ENCODE measurements around the gene VPS54.
"Not testable (repeated sequence)": the region's sequence is repeated elsewhere in the genome, so short reads cannot be mapped to it uniquely, and the experiment has no call there.

Gene VPS54

DNA sequence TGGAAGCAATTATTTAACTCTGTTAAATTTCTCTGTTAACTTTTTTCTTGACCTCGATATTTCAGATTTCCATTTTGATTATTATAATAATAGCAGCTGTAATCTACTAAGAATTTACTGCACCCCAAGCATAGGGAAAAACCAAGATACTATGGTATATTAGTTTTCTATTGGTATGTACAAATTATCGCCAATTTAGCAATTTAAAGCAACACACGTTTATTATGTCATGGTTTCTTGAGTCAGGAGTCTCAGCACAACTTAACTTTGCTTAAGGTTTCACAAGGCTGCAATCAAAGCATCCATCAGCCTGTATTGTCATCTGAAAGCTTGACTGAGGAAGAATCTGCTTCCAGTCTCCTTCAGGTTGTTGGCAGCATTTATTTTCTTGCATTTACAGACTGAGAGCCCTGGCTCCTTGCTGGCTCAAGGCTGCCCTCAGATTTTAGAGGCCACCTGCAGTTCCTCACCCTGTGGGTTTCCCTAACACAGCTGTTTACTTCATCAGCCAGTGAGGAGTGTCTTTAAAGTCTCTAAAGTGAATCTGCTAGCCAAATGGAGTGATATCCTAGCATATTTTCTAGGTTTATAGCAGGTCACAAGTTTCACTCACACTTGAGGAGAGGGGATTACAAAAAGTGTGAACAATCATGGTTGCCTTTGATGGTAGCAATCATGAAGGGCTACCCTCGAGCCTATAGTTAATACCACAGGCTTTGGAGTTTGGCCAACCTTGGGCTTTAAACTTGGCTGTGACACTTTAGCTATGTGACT lies 4.4 kb upstream of the VPS54 start:
- DNase-seq, result no peak

DNA sequence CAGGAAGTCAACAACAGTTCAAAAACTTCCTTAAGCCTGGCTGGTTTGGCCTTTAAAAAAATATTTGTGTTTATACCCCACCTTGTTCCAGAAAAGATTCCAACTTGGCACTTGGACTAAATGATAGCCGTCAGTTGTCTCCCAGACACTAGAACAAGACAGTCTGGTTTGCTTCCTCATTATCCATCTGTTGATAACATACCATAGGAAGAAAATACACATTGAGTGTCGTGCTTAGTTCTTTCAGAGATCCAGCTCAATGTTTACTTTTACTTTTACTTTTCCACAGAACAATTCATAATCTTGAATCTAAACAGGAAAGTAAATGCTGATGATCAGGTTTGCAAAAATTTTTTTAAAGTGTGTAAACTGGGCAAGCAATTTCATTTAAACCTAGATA lies 2.4 kb upstream of the VPS54 start:
- no peak for DNase-seq

DNA sequence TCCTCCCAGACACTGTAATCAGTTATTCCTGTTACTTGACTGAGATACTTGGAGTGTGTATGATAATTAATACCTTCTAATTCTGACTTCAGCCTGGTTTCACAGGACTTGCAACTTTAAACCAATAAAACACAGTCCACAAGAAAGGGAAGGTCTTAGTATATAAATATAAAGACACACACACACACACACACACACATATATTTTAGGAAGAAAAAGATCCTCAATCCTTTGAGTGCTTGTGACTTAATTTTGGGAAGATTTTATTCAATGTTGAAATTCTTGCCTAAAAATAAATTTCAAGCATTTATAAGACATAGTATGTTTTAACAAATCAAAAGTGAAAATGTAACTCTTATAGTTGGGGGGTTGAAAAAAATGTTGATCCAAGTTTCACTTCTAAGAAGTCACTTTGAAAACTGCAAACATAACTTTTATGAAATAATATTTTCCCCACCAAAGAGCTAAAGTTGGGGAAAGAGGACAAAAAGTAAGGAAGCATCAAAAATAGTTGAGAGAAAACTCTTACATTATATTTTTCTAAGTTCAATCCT lies 824 bp upstream of the VPS54 start:
- DNase-seq, result no peak

DNA sequence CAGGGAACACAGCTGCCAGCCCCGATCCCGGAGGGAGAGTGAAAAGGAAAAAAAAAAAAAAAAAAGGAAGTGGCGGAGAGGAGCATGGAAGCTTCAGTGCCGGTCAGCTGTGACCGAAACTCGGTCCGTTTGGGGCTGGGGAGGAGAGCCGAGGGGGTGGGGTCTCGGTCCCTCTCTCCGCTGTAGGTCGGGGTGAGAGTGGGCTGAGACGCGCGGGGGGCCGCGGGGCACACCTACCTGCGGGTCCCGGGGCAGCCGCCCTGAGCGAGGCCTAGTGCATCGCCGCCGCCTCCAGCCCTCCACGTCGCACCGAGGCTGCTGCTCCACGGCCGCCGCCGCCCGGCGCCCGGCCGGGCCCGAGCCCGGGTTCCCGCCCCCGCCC lies 536 bp downstream of the VPS54 start:
- peak in 1 of 2 experiments; percentile 44 for DNase-seq

DNA sequence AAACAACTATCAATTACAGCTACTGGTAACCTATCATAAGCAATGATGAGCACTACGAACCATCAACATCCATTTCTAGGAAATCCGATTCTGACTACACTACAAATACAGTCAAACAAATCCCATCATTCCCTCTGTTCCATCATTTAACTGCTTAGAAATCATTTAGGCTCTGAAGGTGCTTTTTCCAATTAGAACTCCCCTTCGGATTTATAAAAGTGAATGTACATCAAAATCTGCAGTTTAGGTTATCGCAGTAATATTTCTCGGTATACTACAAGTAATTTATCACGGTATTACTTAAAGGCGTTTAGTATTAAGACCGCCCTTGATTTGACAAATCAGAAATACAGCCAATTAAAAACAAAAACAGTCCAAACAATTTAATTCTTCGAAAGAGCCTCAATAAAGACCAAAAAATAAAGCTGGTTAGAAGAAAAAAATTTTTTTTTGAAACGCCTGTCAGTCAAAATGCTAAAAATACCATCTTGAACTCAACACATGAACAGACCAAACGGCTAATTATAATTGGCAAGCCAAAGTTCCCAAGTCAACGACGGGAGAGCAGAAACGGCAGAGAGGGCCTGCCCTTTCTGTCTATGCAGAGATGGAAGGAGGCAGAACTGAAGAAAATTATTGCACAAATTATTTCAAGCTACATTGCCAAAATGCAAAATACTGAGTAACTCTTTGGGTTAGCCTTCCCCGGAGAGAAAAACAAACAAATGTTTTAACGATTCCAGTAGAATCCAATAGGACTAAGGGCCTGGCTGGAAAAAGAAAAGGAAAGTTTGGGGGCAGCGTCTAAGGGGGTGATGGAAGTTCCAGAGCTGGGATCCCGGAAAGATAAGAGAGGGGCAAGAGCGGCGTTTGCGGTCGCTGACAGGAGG lies 1.2 kb downstream of the VPS54 start:
- no peak for DNase-seq

DNA sequence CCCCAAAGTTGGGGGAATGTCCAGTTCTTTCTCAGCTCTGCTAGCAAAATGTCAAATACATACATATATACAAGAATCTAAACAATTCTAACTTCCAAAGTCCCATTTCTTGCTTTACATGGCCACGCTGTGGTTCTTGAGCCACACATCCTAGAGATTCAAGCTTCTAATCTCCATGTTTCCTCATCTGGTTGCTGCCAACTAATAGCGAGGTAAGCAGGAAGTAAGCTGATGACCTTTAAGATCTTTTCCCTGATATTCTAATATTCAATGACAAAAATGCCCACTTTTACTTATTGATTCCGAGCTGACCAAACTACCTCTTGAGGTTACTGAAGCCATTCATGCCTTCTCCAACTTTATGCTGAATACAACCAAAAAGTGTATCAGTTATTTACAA lies 3.3 kb downstream of the VPS54 start:
- no peak for DNase-seq

DNA sequence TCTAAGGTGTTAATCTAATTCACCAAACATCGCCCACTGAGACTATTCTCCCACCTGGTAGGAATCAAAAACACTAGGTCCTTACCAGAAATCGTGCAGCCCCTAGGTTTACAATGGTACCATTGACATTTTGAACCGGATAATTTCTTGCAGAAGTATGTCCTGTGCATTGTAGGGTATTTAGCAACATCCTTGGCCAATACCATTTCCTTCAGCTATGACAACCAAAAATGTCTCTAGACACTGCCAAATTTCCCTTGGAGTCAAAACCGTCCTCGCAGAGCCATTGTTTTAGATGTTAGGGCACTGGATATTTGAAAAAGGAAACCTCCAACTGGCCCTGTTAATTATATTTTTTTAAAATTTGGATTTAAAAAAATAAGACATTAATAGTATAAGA lies 3.8 kb downstream of the VPS54 start:
- DNase-seq, result no peak

DNA sequence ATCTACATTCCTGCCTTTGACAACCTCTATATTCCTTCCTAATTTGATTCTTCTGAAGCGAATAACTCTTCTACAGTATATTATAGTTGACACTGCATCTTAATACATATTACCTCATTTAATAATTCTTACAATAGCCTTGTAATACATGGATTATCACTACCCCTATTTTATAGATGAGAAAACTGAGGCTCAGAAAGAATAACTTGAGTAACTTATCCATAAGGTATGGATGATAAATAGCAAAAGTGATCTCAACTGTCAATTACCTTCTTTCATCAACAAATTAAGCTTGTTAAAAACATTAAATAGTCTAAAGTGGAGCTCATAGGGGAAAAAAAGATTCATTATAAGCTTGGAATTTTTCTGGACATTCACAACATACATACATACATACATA lies 4.6 kb downstream of the VPS54 start:
- DNase-seq, result no peak

DNA sequence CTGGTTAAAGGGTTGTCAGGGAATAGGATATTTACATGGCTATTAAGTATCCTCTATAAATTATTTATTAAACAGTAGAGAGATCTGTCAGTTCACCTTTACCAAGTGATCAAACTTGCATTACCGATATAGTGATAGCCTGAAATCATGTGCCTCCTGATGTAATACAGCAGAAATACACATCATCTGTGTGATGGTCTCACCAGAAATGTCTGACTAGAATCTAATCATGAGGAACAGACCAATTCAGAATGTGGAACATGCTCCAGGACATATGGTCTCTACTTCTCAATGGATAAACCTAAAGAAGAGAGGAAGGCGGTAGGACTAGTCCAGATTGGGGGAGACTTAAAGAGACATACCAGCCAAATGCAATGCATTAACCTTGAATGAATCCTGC lies 6.2 kb downstream of the VPS54 start:
- no peak for DNase-seq

DNA sequence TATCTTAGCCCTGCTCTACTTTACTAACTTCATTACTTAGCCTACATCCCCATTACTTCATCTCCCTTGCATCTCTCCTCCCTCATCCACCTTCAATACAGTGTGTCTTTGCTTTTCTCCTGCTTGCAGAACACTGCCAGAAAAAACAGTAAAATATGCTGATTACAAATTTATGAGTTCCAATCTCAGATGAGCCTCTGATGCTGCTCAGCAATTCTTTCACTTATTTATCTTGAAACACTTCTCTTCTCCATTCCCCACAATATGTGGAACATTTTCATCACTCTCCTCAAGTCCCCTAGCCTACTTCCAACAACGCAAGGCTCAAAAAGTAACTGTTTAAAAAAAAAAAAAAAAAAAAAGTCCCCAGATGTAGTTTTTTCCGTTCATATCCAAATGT lies 7.1 kb downstream of the VPS54 start:
- no peak for DNase-seq

DNA sequence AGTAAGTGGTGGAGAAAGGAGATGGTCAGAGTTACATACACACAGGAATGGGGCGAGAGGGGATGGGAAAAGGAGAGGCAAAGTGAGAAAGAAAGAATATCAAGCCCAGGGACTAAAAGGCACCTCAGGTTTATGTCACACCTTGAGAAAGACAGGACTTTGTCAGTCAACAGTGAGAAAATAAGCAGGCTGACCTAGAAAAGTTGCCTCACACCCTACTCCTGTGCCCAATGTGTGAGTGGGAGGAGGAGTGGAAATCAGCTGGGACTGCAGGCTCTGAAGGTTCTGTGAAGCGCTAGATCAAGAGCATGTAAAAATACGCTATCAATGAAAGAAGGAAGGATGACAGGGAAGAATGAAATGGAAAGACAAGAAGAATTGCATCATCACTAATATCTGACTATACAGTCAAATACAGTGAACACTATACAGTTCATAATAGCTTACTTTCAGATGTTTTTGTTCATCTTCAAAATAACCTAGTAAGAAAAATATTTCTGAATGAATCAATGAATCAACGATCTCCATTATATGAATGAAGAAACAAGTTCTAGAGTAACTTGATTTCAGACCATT lies 10.7 kb downstream of the VPS54 start:
- no peak for DNase-seq

DNA sequence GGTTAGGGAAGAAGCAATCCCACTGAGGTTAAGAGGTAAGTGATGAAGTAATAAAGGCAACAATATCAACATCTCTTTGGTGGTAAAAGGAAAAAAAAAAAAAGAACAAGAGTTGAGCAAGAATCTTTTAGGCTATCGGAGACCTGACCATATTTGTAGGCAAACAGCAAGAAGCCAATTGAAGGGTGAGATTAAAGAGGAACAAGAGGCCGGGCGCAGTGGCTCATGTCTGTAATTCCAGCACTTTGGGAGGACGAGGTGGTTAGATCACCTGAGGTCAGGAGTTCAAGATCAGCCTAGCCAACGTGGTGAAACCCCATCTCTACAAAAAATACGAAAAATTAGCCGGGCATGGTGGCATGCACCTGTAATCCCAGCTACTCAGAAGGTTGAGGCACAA lies 11.3 kb downstream of the VPS54 start:
- DNase-seq, result no peak

DNA sequence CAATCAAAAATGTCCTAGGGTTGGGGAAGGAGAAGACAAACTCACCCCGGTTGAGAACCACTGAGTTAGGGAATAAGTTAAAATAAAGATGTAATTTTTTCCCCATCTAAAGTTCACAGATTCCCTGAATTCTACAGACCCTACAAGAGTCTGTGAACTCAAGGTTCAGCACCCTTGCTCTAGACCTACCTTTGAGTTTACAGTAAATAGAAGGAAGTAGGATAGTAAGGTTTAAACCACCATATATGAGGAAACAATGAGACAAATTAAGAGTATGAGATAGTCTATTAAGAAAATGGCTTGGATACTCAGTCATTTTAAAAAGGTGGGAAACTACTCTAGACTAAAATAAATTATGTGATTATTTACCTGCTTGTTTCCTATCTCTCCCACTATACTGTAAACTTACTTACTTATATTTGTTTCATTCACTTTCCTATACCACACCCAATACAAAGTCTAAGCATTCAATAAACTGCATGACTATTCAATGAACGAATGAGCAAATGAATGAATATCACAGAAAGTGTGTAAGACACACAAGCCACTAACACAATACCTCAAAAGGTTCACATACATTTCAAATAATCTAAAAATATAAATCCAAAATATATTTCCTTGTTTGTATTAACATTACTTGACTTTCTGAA lies 13.4 kb downstream of the VPS54 start:
- no peak for DNase-seq

DNA sequence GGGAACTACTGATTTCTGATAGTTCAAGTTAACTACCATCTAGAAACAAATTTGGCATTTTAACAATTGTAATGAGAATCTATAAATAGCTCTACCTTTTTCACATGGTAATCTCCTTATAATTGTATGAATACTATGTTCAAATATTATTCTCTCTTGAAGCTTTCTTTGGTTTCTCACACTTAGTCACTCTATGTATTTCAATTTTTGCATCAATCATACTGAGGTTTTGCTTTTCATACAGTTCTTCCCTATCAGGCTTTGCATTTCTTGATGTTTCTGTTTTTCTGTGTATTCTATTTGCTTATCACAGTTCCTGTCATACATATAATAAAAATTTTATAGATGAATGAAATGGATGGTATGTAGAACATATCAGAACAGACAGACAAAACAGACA lies 16.0 kb downstream of the VPS54 start:
- DNase-seq, result no peak

DNA sequence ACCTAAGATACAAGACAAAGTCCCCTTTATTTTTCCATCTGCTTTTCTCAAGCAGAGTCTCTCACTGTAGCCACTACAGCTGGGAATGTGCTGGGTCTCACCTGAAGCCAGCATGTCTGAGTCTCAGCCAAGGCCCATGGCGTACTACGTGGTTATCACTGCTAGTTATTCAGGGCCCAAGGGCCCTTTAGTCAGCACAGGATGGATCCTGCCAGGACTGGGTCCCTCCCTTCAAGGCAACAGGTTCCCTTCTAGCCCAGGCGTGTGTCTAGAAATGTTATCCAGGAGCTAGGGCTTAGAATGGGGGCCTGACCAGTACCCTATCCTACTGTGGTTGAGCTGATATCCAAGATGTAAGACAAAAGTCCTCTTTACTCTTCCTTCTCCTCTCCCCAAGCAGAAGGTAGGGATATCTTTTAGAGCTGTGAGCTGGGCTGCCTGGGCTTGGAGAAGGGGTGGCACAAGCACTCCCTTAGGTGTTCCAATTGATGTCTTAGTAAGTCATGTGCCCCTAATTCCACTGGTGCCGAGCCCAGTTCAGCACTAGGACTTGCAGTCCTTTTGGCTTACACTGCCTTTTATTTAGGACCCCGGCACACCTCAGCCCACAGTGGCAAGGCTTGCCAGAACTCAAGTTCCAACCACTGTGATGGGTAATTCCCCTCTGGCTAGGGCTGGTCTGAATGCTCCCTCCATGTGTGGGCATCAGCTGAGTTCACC lies 17.7 kb downstream of the VPS54 start:
- no peak for DNase-seq

DNA sequence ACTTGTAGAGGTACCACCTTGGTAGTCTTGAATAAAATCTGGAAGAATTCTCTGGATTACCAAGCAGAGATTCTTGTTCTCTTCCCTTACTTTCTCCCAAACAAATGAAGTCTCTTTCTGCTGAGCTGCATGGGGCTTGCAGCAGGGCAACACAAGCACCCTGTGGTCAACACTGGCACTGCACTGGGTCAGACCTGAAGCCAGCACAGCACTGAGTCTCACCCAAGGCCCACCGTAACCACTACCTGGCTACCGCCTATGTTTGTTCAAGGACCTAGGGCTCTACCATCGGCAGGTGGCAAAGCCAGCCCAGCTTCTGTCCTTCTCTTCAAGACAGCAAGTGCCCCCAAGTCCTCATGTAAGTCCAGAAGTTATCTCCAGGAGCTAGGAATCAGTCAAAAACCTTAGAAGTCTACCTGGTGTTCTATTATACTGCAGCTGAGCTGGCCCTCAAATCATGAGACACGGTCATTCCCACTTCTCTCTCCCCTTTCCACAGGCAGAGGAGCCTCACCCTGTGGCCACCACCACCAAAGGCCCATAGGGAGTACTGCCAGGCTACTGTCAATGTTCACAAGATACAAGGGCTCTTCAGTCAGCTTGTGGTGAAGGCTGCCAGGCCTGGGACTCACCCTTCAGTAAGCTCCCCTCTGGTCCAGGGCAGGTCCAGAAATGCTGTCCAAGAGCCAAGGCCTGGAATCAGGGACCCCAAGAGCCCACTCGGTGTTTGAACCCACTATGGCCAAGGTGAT lies 18.4 kb downstream of the VPS54 start:
- DNase-seq, result no peak

DNA sequence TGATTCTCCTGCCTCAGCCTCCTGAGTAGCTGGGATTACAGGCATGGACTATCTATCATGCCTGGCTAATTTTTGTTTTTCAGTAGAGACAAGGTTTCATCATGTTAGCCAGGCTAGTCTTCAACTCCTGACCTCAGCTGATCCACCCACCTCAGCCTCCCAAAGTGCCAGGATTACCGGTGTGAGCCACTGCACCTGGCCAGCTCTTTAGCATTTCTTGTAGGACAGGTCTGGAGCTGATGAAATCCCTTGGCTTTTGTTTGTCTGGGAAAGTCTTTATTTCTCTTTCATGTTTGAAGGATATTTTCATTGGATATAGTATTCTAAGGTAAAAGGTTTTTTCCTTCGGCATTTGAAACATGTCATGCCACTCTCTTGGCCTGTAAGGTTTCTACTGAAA lies 20.2 kb downstream of the VPS54 start:
- no peak for DNase-seq

DNA sequence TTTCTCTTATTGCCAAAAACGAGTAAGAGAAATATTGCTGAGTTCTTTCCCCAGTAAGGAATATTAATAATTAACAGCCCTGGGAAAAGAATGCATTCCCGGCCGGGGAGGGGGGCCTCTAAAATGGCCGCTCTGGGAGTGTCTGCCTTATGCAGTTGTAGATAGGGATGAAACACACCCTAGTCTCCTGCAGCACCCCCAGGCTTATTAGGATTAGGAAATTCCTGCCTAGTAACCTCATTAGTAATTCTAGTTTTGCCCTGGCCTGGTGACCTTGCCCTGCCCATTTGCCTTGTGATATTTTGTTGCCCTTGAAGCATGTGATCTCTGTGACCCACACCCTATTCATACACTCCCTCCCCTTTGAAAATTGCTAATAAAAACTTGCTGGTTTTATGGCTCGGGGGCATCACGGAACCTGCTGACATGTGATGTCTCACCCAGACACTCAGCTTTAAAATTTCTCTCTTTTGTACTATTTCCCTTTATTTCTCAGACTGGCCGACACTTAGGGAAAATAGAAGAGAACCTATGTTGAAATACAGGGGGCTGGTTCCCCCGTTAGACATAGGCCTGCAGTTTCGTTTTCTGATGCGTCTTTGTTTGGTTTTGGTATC lies 22.5 kb downstream of the VPS54 start:
- DNase-seq, result not testable (repeated sequence)

DNA sequence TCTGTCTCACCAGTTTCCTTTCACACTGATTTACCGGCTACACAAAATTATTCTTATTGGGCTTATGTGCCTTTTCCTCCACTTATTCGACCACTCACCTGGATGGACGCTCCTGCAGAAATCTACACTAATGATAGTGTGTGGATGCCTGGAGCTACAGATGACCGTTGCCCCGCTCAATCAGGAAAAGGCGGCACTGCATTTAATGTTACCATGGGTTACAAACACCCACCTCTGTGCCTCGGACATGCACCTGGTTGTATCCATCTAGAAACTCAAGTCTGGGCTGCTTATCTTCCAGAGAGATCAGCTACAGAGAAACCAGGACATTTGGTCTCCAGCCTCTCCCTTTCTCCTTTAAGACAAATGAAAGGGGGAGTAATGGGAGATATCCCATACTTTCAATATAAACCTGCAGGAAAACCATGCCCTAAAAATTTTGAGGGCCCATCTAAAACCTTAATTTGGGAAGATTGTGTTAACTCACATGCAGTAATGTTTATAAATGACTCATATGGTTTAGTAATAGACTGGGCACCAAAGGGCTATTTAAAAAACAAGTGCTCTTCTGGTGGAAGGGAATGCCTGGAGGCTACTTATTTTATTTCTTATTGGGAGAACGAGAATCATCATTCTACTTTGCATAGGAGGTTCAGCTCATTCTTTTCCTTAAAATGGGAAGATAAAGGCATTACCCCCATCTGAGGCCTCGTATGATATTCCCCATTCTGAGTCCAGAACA lies 24.7 kb downstream of the VPS54 start:
- not testable (repeated sequence) for DNase-seq

DNA sequence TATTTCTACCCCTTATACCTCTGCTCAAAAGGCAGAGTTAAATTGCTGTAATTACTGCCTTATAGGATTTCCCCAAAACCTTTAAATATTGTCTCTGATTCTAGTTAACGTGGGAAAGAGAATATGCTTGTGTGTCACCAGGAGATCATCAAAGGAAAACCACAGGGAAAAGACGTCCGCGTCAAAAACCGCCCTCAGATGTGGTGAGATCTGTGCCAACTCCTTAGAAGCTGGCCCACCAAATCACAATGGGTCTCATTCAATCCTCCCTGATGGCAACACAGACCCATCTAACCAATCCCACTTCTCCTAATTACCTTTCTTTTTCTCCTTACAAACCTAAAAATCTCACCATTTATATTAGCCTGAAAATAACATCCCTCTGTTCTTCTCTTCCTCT lies 25.4 kb downstream of the VPS54 start:
- DNase-seq, result no peak

Measured in activated CD4-positive, alpha-beta T cell treated with anti-CD3 and anti-CD28 coated beads, Interleukin-2, amount 50 U/mL, for 48 hours (primary cell).